ENCODE results near the gene TMEM183A. TPM values are rescaled to one million over a fixed set of nuclear protein-coding genes. Genes with fewer than 3 reads are reported as not detected.

TMEM183A gene
- total and polyA plus RNA-seq, 11 donors, result 9.5 to 45.7 (median 29.9) TPM

DNA sequence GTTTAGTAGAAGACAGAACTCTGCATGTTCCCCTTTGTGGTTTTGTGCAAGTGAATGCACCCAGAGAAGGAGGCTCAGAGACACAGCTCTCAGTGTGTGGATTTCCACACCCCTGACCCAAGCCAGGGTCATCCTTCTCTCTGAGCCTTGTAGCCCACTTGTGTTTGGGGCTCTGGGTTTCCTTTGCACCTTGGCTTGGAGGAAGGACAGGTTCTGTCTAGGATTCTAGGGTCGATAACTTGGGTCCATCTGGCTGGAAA, 51.4 kb downstream of the TMEM183A start:
- no peak for ATAC-seq
- no peaks in the 10 kb centered on the region for H3K27me3 ChIP-seq
- peaks cover 0 to 33% (median 9%) of the 10 kb centered on the region in 12 donors for H3K4me1 ChIP-seq
- H3K9me3 ChIP-seq, result no peaks in the 10 kb centered on the region
- DNase-seq, result no peak
- no peak overlapping the region for H3K27ac ChIP-seq
- intact Hi-C loops (cut with DNase I), result no loop called here
- H3K4me3 ChIP-seq, result no peak overlapping the region
- H3K36me3 ChIP-seq, result peaks cover 0 to 23% (median 0%) of the 10 kb centered on the region in 9 donors
- 83 to 100% (median 96%) methylated on average over 1 of the region's 1 CpG for WGBS, 4 donors
- TF ChIP-seq POLR2A (IDR thresholded peaks at IDR 0.05), result no peak
- TF ChIP-seq, protein P1, sequence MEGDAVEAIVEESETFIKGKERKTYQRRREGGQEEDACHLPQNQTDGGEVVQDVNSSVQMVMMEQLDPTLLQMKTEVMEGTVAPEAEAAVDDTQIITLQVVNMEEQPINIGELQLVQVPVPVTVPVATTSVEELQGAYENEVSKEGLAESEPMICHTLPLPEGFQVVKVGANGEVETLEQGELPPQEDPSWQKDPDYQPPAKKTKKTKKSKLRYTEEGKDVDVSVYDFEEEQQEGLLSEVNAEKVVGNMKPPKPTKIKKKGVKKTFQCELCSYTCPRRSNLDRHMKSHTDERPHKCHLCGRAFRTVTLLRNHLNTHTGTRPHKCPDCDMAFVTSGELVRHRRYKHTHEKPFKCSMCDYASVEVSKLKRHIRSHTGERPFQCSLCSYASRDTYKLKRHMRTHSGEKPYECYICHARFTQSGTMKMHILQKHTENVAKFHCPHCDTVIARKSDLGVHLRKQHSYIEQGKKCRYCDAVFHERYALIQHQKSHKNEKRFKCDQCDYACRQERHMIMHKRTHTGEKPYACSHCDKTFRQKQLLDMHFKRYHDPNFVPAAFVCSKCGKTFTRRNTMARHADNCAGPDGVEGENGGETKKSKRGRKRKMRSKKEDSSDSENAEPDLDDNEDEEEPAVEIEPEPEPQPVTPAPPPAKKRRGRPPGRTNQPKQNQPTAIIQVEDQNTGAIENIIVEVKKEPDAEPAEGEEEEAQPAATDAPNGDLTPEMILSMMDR (IDR thresholded peaks at IDR 0.05), result no peak

DNA sequence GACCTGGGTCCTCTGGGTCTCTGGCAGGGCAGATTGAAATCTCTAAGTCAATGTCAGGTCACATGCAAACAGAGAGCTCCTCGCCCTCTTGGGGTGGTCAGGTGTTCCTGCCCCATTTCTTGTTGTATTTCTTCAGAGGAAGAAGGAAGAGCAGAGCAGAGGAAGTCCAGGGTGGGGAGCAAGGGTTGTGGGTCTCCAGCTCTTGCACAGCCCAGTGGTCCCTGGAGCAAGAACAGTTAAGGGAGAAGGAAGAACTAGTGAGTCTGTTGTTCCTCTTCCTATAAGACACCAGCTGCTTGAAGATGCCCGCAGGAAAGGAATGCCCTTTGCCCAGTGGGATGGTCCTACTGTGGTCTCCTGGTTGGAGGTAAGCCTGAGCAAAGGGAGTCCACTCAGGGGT, 52.3 kb downstream of the TMEM183A start:
- no peak for TF ChIP-seq POLR2A (IDR thresholded peaks at IDR 0.05)
- TF ChIP-seq, protein P1 (IDR thresholded peaks at IDR 0.05), result no peak

DNA sequence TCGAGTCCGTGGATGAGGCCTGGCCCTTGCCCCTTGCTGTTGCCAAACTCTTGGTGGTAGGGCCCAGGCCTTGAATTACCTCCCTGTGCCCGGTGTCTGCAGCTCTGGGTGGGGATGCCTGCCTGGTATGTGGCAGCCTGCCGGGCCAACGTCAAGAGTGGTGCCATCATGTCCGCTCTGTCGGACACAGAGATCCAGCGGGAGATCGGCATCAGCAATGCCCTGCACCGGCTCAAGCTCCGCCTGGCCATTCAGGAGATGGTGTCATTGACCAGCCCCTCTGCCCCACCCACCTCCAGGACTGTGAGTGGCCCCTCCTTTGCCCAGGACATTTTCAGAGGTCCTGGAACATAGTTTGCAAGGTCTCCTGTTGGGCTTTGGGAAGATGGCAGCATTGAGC, 52.9 kb downstream of the TMEM183A start:
- DNase-seq (peak in 1 of 5 donors; percentile 37), ATAC-seq (no peak)
- H3K4me3 ChIP-seq, result no peak overlapping the region
- 95 to 98% (median 96%) methylated on average over 2 to 11 of the region's 11 CpGs for WGBS, 4 donors
- H3K27ac ChIP-seq, result no peak overlapping the region
- no peaks in the 10 kb centered on the region for H3K27me3 ChIP-seq
- H3K4me1 ChIP-seq, result peaks cover 0 to 33% (median 9%) of the 10 kb centered on the region in 12 donors
- TF ChIP-seq, protein P1 (IDR thresholded peaks at IDR 0.05), result no peak
- no peak for TF ChIP-seq POLR2A (IDR thresholded peaks at IDR 0.05)
- peaks cover 0 to 26% (median 0%) of the 10 kb centered on the region in 9 donors for H3K36me3 ChIP-seq
- H3K9me3 ChIP-seq, result no peaks in the 10 kb centered on the region
- intact Hi-C loops (cut with DNase I), result no loop called here

More for the DNA sequence above, 52.3 kb downstream of the TMEM183A start:
- peaks cover 0 to 33% (median 9%) of the 10 kb centered on the region in 12 donors for H3K4me1 ChIP-seq
- H3K27me3 ChIP-seq, result no peaks in the 10 kb centered on the region
- DNase-seq, result no peak
- intact Hi-C loops (cut with DNase I), result no loop called here
- 73 to 89% (median 86%) methylated on average over 2 of the region's 2 CpGs for WGBS, 4 donors
- H3K9me3 ChIP-seq, result no peaks in the 10 kb centered on the region
- peaks cover 0 to 29% (median 0%) of the 10 kb centered on the region in 9 donors for H3K36me3 ChIP-seq
- H3K4me3 ChIP-seq, result no peak overlapping the region
- ATAC-seq, result no peak
- no peak overlapping the region for H3K27ac ChIP-seq

DNA sequence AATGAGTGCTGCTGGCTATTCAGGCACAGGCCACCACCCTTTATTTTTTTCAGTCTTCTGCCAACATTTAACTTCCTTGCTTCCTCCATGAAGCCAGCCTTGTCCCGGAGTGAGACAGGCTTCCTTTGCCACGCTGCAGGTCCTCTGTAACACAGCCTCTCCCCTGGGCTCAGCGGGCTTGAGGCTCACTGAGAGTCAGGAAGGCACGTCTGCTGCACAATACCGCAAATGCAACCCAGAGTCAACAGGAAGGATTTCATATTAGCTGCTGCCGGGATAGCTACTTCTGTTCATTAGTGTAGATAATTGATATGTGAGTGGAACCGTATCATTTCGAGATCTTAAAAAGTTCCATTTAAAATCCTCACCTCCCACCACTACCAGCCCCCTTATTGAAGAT, 56.1 kb downstream of the TMEM183A start:
- peak in 1 of 5 donors; percentile 9 for DNase-seq
- H3K4me3 ChIP-seq, result no peak overlapping the region
- no peaks in the 10 kb centered on the region for H3K9me3 ChIP-seq
- TF ChIP-seq POLR2A (IDR thresholded peaks at IDR 0.05), result no peak
- TF ChIP-seq, protein P1 (IDR thresholded peaks at IDR 0.05), result no peak
- peaks cover 0 to 21% (median 0%) of the 10 kb centered on the region in 9 donors for H3K36me3 ChIP-seq
- no peaks in the 10 kb centered on the region for H3K27me3 ChIP-seq
- peaks cover 0 to 27% (median 9%) of the 10 kb centered on the region in 12 donors for H3K4me1 ChIP-seq
- no peak for ATAC-seq
- intact Hi-C loops (cut with DNase I), result no loop called here
- 67 to 80% (median 71%) methylated on average over 8 of the region's 8 CpGs for WGBS, 4 donors
- no peak overlapping the region for H3K27ac ChIP-seq
